ENCODE results near the gene NDUFB5. TPM values are rescaled to one million over a fixed set of nuclear protein-coding genes. Genes with fewer than 3 reads are reported as not detected.

Gene NDUFB5
- total RNA-seq, 1 experiment from 2014 or later, result 142 TPM

DNA sequence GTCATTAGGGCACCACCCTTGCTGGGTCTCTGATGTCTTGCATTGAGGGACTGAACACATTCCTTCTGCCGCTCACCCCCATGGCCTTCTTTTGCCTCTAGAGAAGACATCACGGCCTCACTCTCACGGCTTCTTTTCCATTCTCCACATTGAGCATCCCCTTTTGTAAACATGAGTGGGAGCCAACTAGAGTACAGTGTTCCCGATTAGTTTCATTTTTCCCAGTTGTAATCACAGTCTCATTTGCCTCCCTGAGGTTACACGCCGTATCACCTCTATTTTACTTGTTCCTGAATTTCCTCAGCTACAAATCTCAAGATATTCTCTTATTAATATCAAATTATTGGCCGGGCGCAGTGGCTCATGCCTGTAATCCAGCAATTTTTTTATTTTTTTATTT lies 65.7 kb downstream of the NDUFB5 start:
- no peak overlapping the region for H3K4me3 ChIP-seq (ENCODE audit: low read depth in 2 of 2, low read length in 2 of 2)
- intact Hi-C loops (cut with micrococcal nuclease; ENCODE audit: unreplicated experiment), result no loop called here
- in situ Hi-C loops (cut with HindIII; ENCODE audit: low pct_unique_long_range_greater_than_20kb, low sequenced_read_pairs), result no loop called here
- BruUV-seq (replicated peaks), result no TSS peak
- 0 out of 2 replicates have a peak, but pooled peaks cover 3% of the 10 kb centered on the region for H3K4me1 ChIP-seq (ENCODE audit: control insufficient read depth, insufficient read depth, low read length)
- H3K27ac ChIP-seq (ENCODE audit: low read length), result no peak overlapping the region
- no peaks in the 10 kb centered on the region for H3K27me3 ChIP-seq (ENCODE audit: control insufficient read depth, insufficient read depth, low read length)
- no peak for ATAC-seq
- no peaks in the 10 kb centered on the region for H3K36me3 ChIP-seq (ENCODE audit: control insufficient read depth, insufficient read depth, low read length)
- ChIA-PET CTCF (no interaction called here), POLR2A (no interaction called here)
- TF ChIP-seq POLR2AphosphoS5 (IDR thresholded peaks at IDR 0.05; ENCODE audit: low read depth, low read length) (no peak), TCF7L2 (IDR thresholded peaks at IDR 0.05; ENCODE audit: low read depth, low read length) (no peak)
- DNase-seq (ENCODE audit: low read depth, low spot score), result no peak
- no peaks in the 10 kb centered on the region for H3K9me3 ChIP-seq (ENCODE audit: control insufficient read depth, insufficient read depth, low read depth, low read length)

GRCh38 chr3:179671309-179671708 lies 66.7 kb downstream of the NDUFB5 start:
- no peaks in the 10 kb centered on the region for H3K9me3 ChIP-seq (ENCODE audit: control insufficient read depth, insufficient read depth, low read depth, low read length)
- H3K36me3 ChIP-seq (ENCODE audit: control insufficient read depth, insufficient read depth, low read length), result no peaks in the 10 kb centered on the region
- DNase-seq (ENCODE audit: low read depth, low spot score), result no peak
- ATAC-seq, result no peak
- H3K4me1 ChIP-seq (ENCODE audit: control insufficient read depth, insufficient read depth, low read length), result 0 out of 2 replicates have a peak, but pooled peaks cover 3% of the 10 kb centered on the region
- in situ Hi-C loops (cut with HindIII; ENCODE audit: low pct_unique_long_range_greater_than_20kb, low sequenced_read_pairs), result no loop called here
- TF ChIP-seq TCF7L2 (IDR thresholded peaks at IDR 0.05; ENCODE audit: low read depth, low read length), result no peak
- TF ChIP-seq CTCF (IDR thresholded peaks at IDR 0.05), result no peak
- no peak for TF ChIP-seq SIN3A (IDR thresholded peaks at IDR 0.05; ENCODE audit: borderline replicate concordance, insufficient read depth, low read depth, low read length)
- no peak for TF ChIP-seq POLR2AphosphoS5 (IDR thresholded peaks at IDR 0.05; ENCODE audit: low read depth, low read length)
- TF ChIP-seq REST (IDR thresholded peaks at IDR 0.05; ENCODE audit: insufficient read depth in 1 of 2, low read depth in 2 of 2, low read length in 1 of 2), result no peak
- no peak overlapping the region; the same call in 1 of the 2 replicates for H3K27ac ChIP-seq (ENCODE audit: low read length)
- ChIA-PET CTCF (no interaction called here), POLR2A (no interaction called here)
- H3K27me3 ChIP-seq (ENCODE audit: control insufficient read depth, insufficient read depth, low read length), result no peaks in the 10 kb centered on the region
- no TSS peak for BruUV-seq (replicated peaks)
- intact Hi-C loops (cut with micrococcal nuclease; ENCODE audit: unreplicated experiment), result no loop called here
- H3K4me3 ChIP-seq (ENCODE audit: low read depth in 2 of 2, low read length in 2 of 2), result no peak overlapping the region

DNA sequence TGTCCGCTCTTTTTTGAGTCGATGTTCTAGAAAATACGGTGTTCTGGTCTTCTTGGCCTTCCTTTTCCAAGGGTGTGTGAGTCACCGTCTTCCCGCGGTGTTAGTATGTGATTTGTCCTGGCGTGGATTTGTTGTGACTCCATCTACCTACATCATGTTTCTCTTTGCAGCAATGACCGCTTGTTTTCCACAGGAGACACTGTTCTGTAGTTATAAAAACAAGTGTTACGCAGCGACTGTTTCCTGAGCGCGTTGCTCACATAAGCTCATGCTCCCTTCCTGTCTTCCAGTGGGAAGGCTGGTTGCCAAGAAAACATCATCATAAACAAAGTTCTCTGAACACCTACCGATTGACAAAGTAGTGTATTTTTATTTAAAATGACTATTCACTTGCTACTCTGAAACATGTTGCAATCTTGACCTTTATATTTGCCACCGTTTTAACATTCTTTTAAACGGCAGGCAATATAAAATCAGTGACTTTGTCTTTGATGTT lies 67.2 kb downstream of the NDUFB5 start:
- H3K4me1 ChIP-seq (ENCODE audit: control insufficient read depth, insufficient read depth, low read length), result 0 out of 2 replicates have a peak, but pooled peaks cover 3% of the 10 kb centered on the region
- ChIA-PET POLR2A (no interaction called here), CTCF (no interaction called here)
- ATAC-seq, result 0 out of 2 replicates have a peak, but pooled peaks have one; percentile 29
- no peak overlapping the region for H3K4me3 ChIP-seq (ENCODE audit: low read depth in 2 of 2, low read length in 2 of 2)
- DNase-seq (ENCODE audit: low read depth, low spot score), result no peak
- no peaks in the 10 kb centered on the region for H3K36me3 ChIP-seq (ENCODE audit: control insufficient read depth, insufficient read depth, low read length)
- no peaks in the 10 kb centered on the region for H3K27me3 ChIP-seq (ENCODE audit: control insufficient read depth, insufficient read depth, low read length)
- in situ Hi-C loops (cut with HindIII; ENCODE audit: low pct_unique_long_range_greater_than_20kb, low sequenced_read_pairs) (no loop called here), intact Hi-C loops (cut with micrococcal nuclease; ENCODE audit: unreplicated experiment) (no loop called here)
- no peak overlapping the region; the same call in 1 of the 2 replicates for H3K27ac ChIP-seq (ENCODE audit: low read length)
- TF ChIP-seq TCF7L2 (IDR thresholded peaks at IDR 0.05; ENCODE audit: low read depth, low read length) (no peak), POLR2AphosphoS5 (IDR thresholded peaks at IDR 0.05; ENCODE audit: low read depth, low read length) (no peak), SIN3A (IDR thresholded peaks at IDR 0.05; ENCODE audit: borderline replicate concordance, insufficient read depth, low read depth, low read length) (no peak), REST (IDR thresholded peaks at IDR 0.05; ENCODE audit: insufficient read depth in 1 of 2, low read depth in 2 of 2, low read length in 1 of 2) (no peak), CTCF (IDR thresholded peaks at IDR 0.05) (no peak)
- H3K9me3 ChIP-seq (ENCODE audit: control insufficient read depth, insufficient read depth, low read depth, low read length), result no peaks in the 10 kb centered on the region
- no TSS peak for BruUV-seq (replicated peaks)

All from Panc1 (cell line).